GM11168 (cell line): ENCODE results near the gene SOX5.
"Not testable (repeated sequence)": the region's sequence is repeated elsewhere in the genome, so short reads cannot be mapped to it uniquely, and the experiment has no call there.

Experiments used
- in situ Hi-C: fragments of 300-500 bp; cut with MboI; formaldehyde crosslinking; loops from one replicate; pipeline ENCODE4 v1.12.0; 2022; ENCODE audit warnings: low sequenced_read_pairs; ENCODE audit not compliant: unreplicated experiment

SOX5 gene

DNA sequence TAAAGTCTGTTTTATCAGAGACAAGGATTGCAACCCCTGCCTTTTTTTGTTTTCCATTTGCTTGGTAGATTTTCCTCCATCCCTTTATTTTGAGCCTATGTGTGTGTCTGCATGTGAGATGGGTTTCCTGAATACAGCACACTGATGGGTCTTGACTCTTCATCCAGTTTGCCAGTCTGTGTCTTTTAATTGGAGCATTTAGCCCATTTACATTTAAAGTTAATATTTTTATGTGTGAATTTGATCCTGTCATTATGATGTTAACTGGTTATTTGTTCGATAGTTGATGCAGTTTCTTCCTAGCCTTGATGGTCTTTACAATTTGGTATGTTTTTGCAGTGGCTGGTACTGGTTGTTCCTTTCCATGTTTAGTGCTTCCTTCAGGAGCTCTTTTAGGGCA lies 430.0 kb downstream of the SOX5 start:
- in situ Hi-C loops = not testable (repeated sequence)

DNA sequence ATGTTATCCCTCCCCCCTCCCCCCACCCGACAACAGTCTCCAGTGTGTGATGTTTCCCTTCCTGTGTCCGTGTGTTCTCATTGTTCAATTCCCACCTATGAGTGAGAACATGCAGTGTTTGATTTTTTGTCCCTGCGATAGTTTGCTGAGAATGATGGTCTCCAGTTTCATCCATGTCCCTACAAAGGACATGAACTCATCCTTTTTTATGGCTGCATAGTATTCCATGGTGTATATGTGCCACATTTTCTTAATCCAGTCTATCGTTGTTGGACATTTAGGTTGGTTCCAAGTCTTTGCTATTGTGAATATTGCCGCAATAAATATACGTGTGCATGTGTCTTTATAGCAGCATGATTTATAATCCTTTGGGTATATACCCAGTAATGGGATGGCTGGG lies 433.7 kb downstream of the SOX5 start:
- in situ Hi-C loops = not testable (repeated sequence)

DNA sequence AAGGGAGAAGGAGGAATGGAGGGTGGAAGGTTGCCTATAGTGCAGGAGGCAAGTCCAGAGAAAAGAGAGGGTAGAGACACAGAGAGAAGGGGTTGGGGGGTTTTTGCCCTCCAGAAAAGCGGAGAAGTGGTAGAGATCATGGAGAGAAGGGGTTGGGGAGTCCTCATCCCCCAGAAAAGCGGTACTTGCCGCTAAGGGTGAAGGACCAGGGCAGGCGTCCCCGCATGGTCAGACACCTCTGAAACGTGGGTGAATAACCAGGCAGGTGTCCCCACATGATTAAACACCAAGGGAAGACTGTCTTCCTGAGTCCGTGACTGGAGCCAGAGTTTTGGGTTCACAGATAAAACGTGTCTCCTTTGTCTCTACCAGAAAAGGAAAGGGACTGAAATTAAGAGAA lies 439.0 kb downstream of the SOX5 start:
- in situ Hi-C loops = no loop called here

DNA sequence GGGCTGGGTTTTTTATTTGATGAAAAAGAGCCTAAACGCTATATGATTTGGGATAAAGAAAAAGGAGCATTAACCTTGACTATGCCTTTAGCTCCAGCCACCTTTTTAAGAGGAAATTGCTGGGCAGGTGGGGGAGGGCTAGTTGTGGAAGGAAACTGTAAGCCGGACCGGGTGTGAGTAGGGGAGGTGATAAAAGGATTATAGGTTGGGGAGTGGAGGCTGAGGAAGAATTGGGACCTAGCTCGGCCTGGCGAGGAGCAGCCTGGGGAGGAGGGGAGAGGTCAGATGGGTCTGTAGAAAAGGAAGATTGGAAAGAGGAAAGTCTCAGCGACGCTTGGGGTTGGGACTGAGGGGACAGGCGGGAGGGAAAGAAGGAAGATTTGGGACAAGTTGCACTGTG lies 439.6 kb downstream of the SOX5 start:
- in situ Hi-C loops = not testable (repeated sequence)

GRCh38 chr12:23507785-23508184 lies 441.7 kb downstream of the SOX5 start:
- in situ Hi-C loops = not testable (repeated sequence)

DNA sequence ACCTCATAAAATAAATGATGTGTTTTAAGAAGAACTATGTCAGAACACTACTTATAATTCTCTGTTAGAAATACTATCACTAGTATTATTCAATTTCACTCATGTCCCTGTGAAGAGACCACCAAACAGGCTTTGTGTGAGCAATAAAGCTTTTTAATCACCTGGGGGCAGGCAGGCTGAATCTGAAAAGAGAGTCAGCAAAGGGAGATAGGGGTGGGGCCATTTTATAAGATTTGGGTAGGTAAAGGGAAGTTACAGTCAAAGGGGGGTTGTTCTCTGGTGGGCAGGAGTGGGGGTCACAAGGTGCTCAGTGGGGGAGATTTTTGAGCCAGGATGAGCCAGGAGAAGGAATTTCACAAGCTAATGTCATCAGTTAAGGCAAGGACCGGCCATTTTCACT lies 443.7 kb downstream of the SOX5 start:
- in situ Hi-C loops = not testable (repeated sequence)

DNA sequence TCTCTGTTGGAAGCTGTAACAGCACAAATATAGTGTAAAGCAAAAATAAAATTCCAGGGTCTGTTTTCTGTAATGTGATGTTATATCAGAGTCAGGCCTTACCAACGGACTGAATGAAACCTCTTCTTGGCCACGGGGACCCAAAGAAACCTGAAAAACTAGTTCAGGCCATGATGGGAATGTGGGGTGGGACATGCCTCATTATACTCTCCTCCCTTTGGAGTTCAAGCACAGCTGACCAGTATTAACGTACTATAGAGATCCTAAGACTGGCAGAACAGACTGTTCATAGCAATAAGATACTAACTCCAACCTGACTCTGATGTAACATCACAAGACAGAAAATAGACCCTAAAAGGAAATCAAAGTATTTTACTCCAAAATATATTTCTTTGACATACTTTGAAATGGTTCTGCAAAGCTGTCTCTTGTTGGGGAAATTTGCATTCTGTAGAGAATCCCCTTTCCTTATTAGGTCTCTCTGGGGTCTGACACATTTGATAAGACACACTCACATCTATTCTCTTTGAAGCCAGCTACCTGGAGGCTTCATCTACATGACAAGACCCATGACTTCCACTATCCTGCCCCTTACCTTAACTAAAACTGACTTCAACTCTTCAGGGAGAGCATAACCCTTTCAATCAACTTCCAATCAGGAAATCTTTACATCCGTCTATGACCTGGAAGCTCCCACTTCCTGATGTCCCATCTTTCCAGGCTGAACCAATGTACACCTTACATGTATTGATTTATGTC lies 444.6 kb downstream of the SOX5 start:
- in situ Hi-C loops = no loop called here

DNA sequence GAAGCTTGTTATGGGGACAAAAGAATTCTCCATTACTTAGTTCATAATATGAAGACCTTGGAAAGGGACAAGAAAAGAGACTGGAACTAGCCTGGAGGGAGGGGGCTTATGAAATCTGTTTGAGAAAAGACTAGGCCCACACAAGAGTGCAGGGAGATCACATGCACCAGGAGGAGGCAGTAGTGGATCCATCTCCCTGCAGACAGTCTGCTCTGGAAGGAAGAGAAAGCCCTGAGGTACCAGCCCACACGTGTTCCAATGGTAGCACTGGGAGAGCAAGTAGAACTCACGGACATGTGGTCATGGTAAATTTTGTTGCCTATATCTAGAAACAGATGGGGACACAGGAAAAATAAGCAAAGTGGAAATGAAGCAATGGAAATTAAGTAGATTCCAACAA lies 445.4 kb downstream of the SOX5 start:
- in situ Hi-C loops = no loop called here

GRCh38 chr12:23503544-23503943 lies 445.9 kb downstream of the SOX5 start:
- in situ Hi-C loops = no loop called here

GRCh38 chr12:23502259-23502658 lies 447.2 kb downstream of the SOX5 start:
- in situ Hi-C loops = no loop called here

DNA sequence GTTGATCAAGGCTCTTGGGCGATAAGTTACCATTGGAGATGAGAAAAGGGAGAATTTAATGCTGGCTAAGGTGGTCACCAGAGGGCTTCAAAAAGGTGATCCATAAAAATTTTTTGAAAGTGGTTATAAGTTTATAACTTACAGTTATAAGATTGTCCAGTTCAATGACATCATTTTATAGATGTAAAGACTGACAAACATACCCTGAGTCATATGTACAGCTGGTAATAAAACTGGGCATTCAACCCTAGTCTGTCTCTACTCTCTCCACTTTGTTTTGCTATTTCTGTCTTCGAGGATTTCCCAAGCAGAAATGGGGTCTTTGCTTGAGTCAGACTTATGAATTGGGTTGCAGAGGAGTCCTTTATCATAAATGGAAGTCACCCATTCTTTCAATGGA lies 454.0 kb downstream of the SOX5 start:
- in situ Hi-C loops = no loop called here

- in situ Hi-C loops = no loop called here
Observed at GRCh38 chr12:23493672-23494071, 455.8 kb downstream of the SOX5 start.

DNA sequence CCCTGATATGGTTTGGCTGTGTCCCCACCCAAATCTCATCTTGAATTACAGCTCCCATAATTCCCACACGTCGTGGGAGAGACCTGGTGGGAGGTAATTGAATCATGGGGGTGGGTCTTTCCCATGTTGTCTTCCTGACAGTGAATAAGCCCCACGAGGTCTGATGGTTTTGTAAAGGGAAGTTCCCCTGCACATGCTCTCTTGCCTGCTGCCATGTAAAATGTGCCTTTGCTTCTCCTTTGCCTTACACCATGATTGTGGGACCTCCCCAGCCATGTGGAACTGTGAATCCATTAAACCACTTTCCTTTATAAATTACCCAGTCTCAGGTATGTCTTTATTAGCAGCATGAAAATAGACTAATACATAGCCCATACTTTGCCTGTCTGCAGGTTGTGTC lies 458.4 kb downstream of the SOX5 start:
- in situ Hi-C loops = not testable (repeated sequence)

GRCh38 chr12:23488130-23488529 lies 461.3 kb downstream of the SOX5 start:
- in situ Hi-C loops = no loop called here

DNA sequence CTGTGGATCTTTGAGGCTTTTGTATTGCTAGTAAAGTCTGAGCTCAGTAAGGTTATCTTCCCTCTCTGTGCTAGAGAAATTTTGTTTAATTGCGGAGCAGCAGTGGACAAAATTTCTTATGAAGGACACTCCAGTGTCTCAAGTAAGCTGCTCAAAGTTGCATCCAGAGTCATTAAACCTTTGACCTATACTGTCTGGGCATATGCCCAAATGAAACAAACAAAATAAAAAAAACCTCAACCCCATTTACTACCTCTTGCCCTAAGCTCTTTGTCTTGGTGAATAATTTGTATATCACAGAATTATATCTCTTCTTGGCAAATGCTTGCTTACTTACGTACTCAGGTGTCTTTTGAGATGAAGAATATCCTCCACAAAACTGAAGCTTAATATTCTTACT lies 465.2 kb downstream of the SOX5 start:
- in situ Hi-C loops = no loop called here

- in situ Hi-C loops = no loop called here
Observed at GRCh38 chr12:23482571-23482970, 466.9 kb downstream of the SOX5 start.
